ENCODE data around the gene BNC2. TPM values are rescaled to one million over a fixed set of nuclear protein-coding genes. Genes with fewer than 3 reads are reported as not detected.
"Not testable (repeated sequence)": the region's sequence is repeated elsewhere in the genome, so short reads cannot be mapped to it uniquely, and the experiment has no call there.

The BNC2 gene, protein sequence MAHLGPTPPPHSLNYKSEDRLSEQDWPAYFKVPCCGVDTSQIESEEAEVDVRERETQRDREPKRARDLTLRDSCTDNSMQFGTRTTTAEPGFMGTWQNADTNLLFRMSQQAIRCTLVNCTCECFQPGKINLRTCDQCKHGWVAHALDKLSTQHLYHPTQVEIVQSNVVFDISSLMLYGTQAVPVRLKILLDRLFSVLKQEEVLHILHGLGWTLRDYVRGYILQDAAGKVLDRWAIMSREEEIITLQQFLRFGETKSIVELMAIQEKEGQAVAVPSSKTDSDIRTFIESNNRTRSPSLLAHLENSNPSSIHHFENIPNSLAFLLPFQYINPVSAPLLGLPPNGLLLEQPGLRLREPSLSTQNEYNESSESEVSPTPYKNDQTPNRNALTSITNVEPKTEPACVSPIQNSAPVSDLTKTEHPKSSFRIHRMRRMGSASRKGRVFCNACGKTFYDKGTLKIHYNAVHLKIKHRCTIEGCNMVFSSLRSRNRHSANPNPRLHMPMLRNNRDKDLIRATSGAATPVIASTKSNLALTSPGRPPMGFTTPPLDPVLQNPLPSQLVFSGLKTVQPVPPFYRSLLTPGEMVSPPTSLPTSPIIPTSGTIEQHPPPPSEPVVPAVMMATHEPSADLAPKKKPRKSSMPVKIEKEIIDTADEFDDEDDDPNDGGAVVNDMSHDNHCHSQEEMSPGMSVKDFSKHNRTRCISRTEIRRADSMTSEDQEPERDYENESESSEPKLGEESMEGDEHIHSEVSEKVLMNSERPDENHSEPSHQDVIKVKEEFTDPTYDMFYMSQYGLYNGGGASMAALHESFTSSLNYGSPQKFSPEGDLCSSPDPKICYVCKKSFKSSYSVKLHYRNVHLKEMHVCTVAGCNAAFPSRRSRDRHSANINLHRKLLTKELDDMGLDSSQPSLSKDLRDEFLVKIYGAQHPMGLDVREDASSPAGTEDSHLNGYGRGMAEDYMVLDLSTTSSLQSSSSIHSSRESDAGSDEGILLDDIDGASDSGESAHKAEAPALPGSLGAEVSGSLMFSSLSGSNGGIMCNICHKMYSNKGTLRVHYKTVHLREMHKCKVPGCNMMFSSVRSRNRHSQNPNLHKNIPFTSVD
- total RNA-seq (1 to 10 TPM in 2 of 5 experiments, under 1 TPM in 2, not detected in 1; 0.05 to 1.5 (median 0.59) TPM), polyA plus RNA-seq (not detected), total RNA-seq (not detected)

DNA sequence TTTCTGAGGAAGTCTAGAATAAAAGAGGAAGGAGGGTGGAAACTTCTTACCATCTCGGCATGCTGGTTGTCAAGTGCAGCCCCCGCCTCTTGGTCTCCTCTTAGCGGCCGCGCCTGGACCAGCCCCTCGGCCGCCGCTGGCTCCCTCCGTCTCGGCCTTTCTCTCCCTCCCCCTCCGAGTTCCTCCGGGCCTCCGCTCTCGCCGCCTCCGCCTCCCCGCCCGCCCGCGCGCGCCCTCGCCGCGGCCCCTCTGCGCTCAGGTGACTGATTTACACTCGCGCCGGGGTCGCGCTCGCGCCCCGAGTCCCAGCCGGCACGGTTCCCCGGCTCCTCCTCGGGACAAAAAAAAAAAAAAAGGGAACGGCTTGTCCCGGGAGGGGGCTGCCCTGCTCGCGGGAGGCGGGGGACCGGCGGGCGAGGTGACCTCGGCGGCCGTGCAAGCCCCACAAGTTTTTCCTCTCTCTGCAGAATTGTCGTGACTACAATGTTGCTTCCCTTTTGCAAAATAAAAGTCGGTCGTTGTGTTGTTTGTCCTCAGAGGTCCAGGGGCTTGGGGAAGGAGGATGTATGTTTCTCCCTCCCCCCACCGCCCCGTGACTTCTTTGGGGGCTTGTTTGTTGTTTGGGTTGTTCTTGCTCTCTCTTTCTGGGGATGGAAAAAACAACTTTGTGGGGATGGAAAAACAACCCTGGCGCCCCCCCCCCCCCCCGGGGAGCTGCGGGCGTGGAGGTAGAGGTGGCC, at the start of gene BNC2:
Gene BNC2, minus strand, starts transcription at position 75 of the 740 bp plus-strand sequence. Its CDS starts 22 bp downstream, at position 53.
- CTCF ChIA-PET: no interaction called here

GRCh38 chr9:16918920-16919319, 48.5 kb upstream of the BNC2 start:
- H3K4me1 ChIP-seq (ENCODE audit: control insufficient read depth in 2 of 2, insufficient read depth in 2 of 2, low read length in 2 of 2): no peaks in the 10 kb centered on the region
- peaks cover 0 to 4% (median 0%) of the 10 kb centered on the region in 5 donors for H3K36me3 Mint-ChIP-seq
- H3K27ac Mint-ChIP-seq: no peak overlapping the region
- H3K4me3 Mint-ChIP-seq: no peak overlapping the region
- peaks cover 0 to 4% (median 0%) of the 10 kb centered on the region in 5 donors for H3K27me3 Mint-ChIP-seq
- no peaks in the 10 kb centered on the region for H3K36me3 ChIP-seq (ENCODE audit: control insufficient read depth in 2 of 3, insufficient read depth in 3 of 3, low read length in 3 of 3)
- no peaks in the 10 kb centered on the region for H3K9me3 ChIP-seq (ENCODE audit: control insufficient read depth in 2 of 3, low read length in 3 of 3)
- ATAC-seq: no peak
- peaks cover 0 to 24% (median 9%) of the 10 kb centered on the region in 11 donors for H3K9me3 Mint-ChIP-seq
- ChIA-PET CTCF (no interaction called here), POLR2A (no interaction called here)
- DNase-seq: no peak
- H3K4me3 ChIP-seq (ENCODE audit: low read length): no peak overlapping the region
- no peak overlapping the region for H3K27ac ChIP-seq (ENCODE audit: low read depth, low read length)
- intact Hi-C loops (cut with micrococcal nuclease): no loop called here
- no peaks in the 10 kb centered on the region for H3K4me1 Mint-ChIP-seq
- no peaks in the 10 kb centered on the region for H3K27me3 ChIP-seq (ENCODE audit: control insufficient read depth in 2 of 2, insufficient read depth in 2 of 2, low read length in 2 of 2)

More for the DNA sequence above, at the start of gene BNC2:
- Histone ChIP-seq H3K4me1 (ENCODE audit: control insufficient read depth in 2 of 2, insufficient read depth in 2 of 2, low read length in 2 of 2) (no peaks in the 10 kb centered on the region), H3K27ac (ENCODE audit: low read depth, low read length) (no peak within 1 kb of the TSS), H3K27me3 (ENCODE audit: control insufficient read depth in 2 of 2, insufficient read depth in 2 of 2, low read length in 2 of 2) (peaks cover 0 to 3% of the 10 kb centered on the region in 2 donors), H3K36me3 (ENCODE audit: control insufficient read depth in 2 of 3, insufficient read depth in 3 of 3, low read length in 3 of 3) (no peaks in the 10 kb centered on the region), H3K4me3 (ENCODE audit: low read length) (no peak within 1 kb of the TSS), H3K9me3 (ENCODE audit: control insufficient read depth in 2 of 3, low read length in 3 of 3) (no peaks in the 10 kb centered on the region)
- Mint-ChIP-seq H3K4me1 (peaks cover 0 to 14% (median 5%) of the 10 kb centered on the region in 7 donors), H3K27ac (no peak within 1 kb of the TSS), H3K27me3 (peaks cover 33 to 48% (median 43%) of the 10 kb centered on the region in 5 donors), H3K4me3 (peak within 1 kb of the TSS in 5 of 10 donors; percentile 35 to 83 (median 51)), H3K9me3 (peaks cover 0 to 16% (median 4%) of the 10 kb centered on the region in 11 donors), H3K36me3 (peaks cover 0 to 4% (median 0%) of the 10 kb centered on the region in 5 donors)
- POLR2A ChIA-PET: no interaction called here
- ATAC-seq: peak; percentile 37
- intact Hi-C loops (cut with micrococcal nuclease): no loop called here
- DNase-seq: no peak

DNA sequence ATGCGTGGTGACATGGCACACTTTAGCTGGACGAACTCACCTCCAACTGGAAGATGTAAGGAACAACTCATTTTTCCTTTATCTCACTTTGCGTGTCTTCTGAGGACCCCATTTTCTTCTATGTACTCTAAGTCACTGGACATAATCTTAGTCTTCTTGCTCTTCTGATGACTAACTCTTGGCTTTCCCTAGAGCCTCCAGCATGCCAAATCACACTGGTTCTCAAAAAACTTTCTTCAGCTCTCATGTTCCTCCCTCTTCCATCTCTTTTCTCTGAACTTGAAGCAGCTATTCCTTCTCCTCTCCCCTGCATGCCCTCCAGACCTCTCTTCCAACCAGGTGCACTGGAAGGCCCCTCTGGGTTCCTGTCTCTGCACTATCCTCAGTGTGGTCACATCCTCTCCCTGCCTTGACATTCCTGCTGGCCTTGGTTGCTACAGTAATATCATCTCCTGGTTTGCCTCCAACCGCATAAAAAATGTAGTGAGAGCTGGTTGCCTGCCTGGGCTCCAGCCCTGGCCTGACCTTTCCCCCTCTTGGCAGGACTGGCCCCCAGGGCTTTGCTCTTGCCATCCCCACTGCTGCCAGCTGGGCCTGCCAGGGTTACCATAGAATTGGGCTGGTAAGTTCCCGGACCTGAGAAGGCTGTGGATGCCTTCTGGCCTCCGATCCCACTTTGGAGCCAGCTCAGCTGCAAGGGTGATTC, 44.8 kb upstream of the BNC2 start:
- Mint-ChIP-seq H3K36me3 (peaks cover 0 to 4% (median 0%) of the 10 kb centered on the region in 5 donors), H3K27ac (no peak overlapping the region), H3K27me3 (peaks cover 0 to 4% (median 0%) of the 10 kb centered on the region in 5 donors), H3K9me3 (peaks cover 0 to 17% (median 7%) of the 10 kb centered on the region in 11 donors), H3K4me1 (no peaks in the 10 kb centered on the region), H3K4me3 (no peak overlapping the region)
- ATAC-seq (no peak), DNase-seq (no peak)
- no peaks in the 10 kb centered on the region for H3K4me1 ChIP-seq (ENCODE audit: control insufficient read depth in 2 of 2, insufficient read depth in 2 of 2, low read length in 2 of 2)
- H3K27ac ChIP-seq (ENCODE audit: low read depth, low read length): no peak overlapping the region
- H3K9me3 ChIP-seq (ENCODE audit: control insufficient read depth in 2 of 3, low read length in 3 of 3): no peaks in the 10 kb centered on the region
- ChIA-PET POLR2A (no interaction called here), CTCF (no interaction called here)
- H3K36me3 ChIP-seq (ENCODE audit: control insufficient read depth in 2 of 3, insufficient read depth in 3 of 3, low read length in 3 of 3): no peaks in the 10 kb centered on the region
- H3K27me3 ChIP-seq (ENCODE audit: control insufficient read depth in 2 of 2, insufficient read depth in 2 of 2, low read length in 2 of 2): no peaks in the 10 kb centered on the region
- H3K4me3 ChIP-seq (ENCODE audit: low read length): no peak overlapping the region
- intact Hi-C loops (cut with micrococcal nuclease): no loop called here

DNA sequence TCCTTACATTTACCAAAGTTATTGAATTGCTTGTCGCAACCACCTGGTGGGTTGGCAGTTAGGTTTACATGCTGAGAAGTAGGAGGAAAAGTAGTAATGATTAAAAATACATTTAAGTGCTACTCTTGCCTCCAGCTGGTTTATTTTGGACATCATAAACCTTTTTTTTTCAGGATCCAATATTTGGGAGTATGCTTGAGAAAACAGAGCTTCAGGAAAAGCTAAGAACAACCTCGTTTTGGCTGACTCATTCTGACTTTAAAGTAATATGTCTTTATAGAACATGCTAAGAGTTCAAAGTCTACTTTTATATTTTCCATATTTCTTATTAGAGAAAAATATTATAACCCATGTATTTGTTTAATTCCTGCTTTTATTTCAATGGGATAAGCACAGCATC, 41.7 kb upstream of the BNC2 start:
- no peak for DNase-seq
- H3K27ac ChIP-seq (ENCODE audit: low read depth, low read length): no peak overlapping the region
- Mint-ChIP-seq H3K4me1 (no peaks in the 10 kb centered on the region), H3K27me3 (peaks cover 0 to 4% (median 0%) of the 10 kb centered on the region in 5 donors), H3K27ac (no peak overlapping the region), H3K9me3 (peaks cover 0 to 11% (median 4%) of the 10 kb centered on the region in 11 donors), H3K4me3 (no peak overlapping the region), H3K36me3 (no peaks in the 10 kb centered on the region)
- H3K27me3 ChIP-seq (ENCODE audit: control insufficient read depth in 2 of 2, insufficient read depth in 2 of 2, low read length in 2 of 2): no peaks in the 10 kb centered on the region
- H3K9me3 ChIP-seq (ENCODE audit: control insufficient read depth in 2 of 3, low read length in 3 of 3): no peaks in the 10 kb centered on the region
- no peak overlapping the region for H3K4me3 ChIP-seq (ENCODE audit: low read length)
- H3K36me3 ChIP-seq (ENCODE audit: control insufficient read depth in 2 of 3, insufficient read depth in 3 of 3, low read length in 3 of 3): no peaks in the 10 kb centered on the region
- no peaks in the 10 kb centered on the region for H3K4me1 ChIP-seq (ENCODE audit: control insufficient read depth in 2 of 2, insufficient read depth in 2 of 2, low read length in 2 of 2)
- ATAC-seq: no peak
- intact Hi-C loops (cut with micrococcal nuclease): no loop called here
- ChIA-PET POLR2A (no interaction called here), CTCF (no interaction called here)

DNA sequence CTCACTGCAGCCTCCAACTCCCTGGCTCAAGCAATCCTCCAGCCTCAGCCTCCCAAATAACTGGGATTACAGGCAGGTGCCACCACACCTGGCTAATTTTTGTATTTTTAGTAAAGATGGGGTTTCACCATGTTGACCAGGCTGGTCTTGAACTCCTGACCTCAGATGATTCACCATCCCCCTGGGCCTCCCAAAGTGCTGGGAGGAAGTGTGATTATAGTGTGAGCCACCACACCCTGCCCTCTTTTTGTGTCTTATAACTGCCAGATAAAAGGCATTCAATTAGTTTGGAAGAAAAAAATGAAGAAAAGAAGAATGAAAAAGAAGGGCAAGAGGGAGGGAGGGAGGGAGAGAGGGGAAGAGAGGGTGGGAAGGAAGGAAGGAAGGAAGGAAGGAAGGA, 37.7 kb upstream of the BNC2 start:
- H3K36me3 Mint-ChIP-seq; H3K4me1 Mint-ChIP-seq; ATAC-seq; H3K9me3 ChIP-seq (ENCODE audit: control insufficient read depth in 2 of 3, low read length in 3 of 3); H3K4me3 Mint-ChIP-seq; H3K4me3 ChIP-seq (ENCODE audit: low read length); CTCF ChIA-PET; H3K27me3 ChIP-seq (ENCODE audit: control insufficient read depth in 2 of 2, insufficient read depth in 2 of 2, low read length in 2 of 2); POLR2A ChIA-PET; H3K4me1 ChIP-seq (ENCODE audit: control insufficient read depth in 2 of 2, insufficient read depth in 2 of 2, low read length in 2 of 2); H3K36me3 ChIP-seq (ENCODE audit: control insufficient read depth in 2 of 3, insufficient read depth in 3 of 3, low read length in 3 of 3); H3K27ac Mint-ChIP-seq; DNase-seq; H3K27me3 Mint-ChIP-seq; H3K27ac ChIP-seq (ENCODE audit: low read depth, low read length); intact Hi-C loops (cut with micrococcal nuclease): not testable (repeated sequence)
- peaks cover 0 to 11% (median 5%) of the 10 kb centered on the region in 11 donors for H3K9me3 Mint-ChIP-seq

GRCh38 chr9:16904655-16905054, 34.2 kb upstream of the BNC2 start:
- Histone ChIP-seq H3K9me3 (ENCODE audit: control insufficient read depth in 2 of 3, low read length in 3 of 3) (no peaks in the 10 kb centered on the region), H3K27ac (ENCODE audit: low read depth, low read length) (no peak overlapping the region), H3K36me3 (ENCODE audit: control insufficient read depth in 2 of 3, insufficient read depth in 3 of 3, low read length in 3 of 3) (no peaks in the 10 kb centered on the region), H3K4me3 (ENCODE audit: low read length) (no peak overlapping the region), H3K27me3 (ENCODE audit: control insufficient read depth in 2 of 2, insufficient read depth in 2 of 2, low read length in 2 of 2) (no peaks in the 10 kb centered on the region), H3K4me1 (ENCODE audit: control insufficient read depth in 2 of 2, insufficient read depth in 2 of 2, low read length in 2 of 2) (no peaks in the 10 kb centered on the region)
- no peak overlapping the region for H3K27ac Mint-ChIP-seq
- H3K4me1 Mint-ChIP-seq: no peaks in the 10 kb centered on the region
- peaks cover 0 to 14% (median 6%) of the 10 kb centered on the region in 11 donors for H3K9me3 Mint-ChIP-seq
- H3K4me3 Mint-ChIP-seq: no peak overlapping the region
- intact Hi-C loops (cut with micrococcal nuclease): no loop called here
- no peaks in the 10 kb centered on the region for H3K27me3 Mint-ChIP-seq
- ATAC-seq (no peak), DNase-seq (no peak)
- CTCF ChIA-PET: no interaction called here
- POLR2A ChIA-PET: no interaction called here
- H3K36me3 Mint-ChIP-seq: peaks cover 0 to 4% (median 0%) of the 10 kb centered on the region in 5 donors

All from naive thymus-derived CD4-positive, alpha-beta T cell (primary cell).